CD4-positive, alpha-beta T cell (primary cell): ENCODE data around the gene UMPS. TPM values are rescaled to one million over a fixed set of nuclear protein-coding genes. Genes with fewer than 3 reads are reported as not detected.

Source experiments
- ATAC-seq: fragments of 200-7000 bp; cut with Tn5 transposase; one replicate; pipeline ENCODE4 v1.10.0; 2022; ENCODE audit warnings: mild to moderate bottlenecking; ENCODE audit not compliant: poor library complexity
- CTCF ChIA-PET: fragments of 350-600 bp; sonication (Branson Sonifier 250); formaldehyde crosslinking; loops from one replicate; lab custom pipeline; 2021; ENCODE audit warnings: antibody characterized with exemption, inconsistent platforms; lab: Charles Lee
- POLR2A ChIA-PET: fragments of 350-600 bp; sonication (Branson Sonifier 250); formaldehyde crosslinking; loops from one replicate; lab custom pipeline; 2021; ENCODE audit warnings: antibody characterized with exemption, inconsistent platforms; lab: Charles Lee
- DNase-seq, 14 experiments: peaks; one replicate each; pipeline ENCODE4 v3.0.0-alpha.2; 2013 to 2020; ENCODE audit warnings: mixed read lengths in 2 of 14
- H3K27ac ChIP-seq, 2 donors: one replicate each; pipeline versions ENCODE4 v1.5.1 to v1.7.0; 2013; ENCODE audit warnings: low read length in 2 of 2, low read depth in 1 of 2, mild to moderate bottlenecking in 1 of 2
- H3K27me3 ChIP-seq, 2 experiments: 1 replicate in 1 of 2; 2 replicates in 1 of 2; pipeline versions ENCODE4 v1.6.1 to v1.7.0; 2013; ENCODE audit warnings: low read length in 2 of 2, control low read depth in 1 of 2, mild to moderate bottlenecking in 1 of 2, moderate library complexity in 1 of 2; ENCODE audit not compliant: insufficient read depth in 2 of 2, control insufficient read depth in 1 of 2
- H3K36me3 ChIP-seq: one replicate; pipeline ENCODE4 v1.6.1; 2013; ENCODE audit warnings: low read length, control low read depth; ENCODE audit not compliant: insufficient read depth
- H3K4me1 ChIP-seq: one replicate; pipeline ENCODE4 v1.6.1; 2013; ENCODE audit warnings: low read length, control low read depth; ENCODE audit not compliant: insufficient read depth
- H3K4me3 ChIP-seq: one replicate; pipeline ENCODE4 v1.5.1; 2013; ENCODE audit warnings: mild to moderate bottlenecking, low read length, moderate library complexity
- H3K9me3 ChIP-seq, 2 experiments: 1 replicate in 1 of 2; 2 replicates in 1 of 2; pipeline versions ENCODE4 v1.6.1 to v1.7.0; 2013; ENCODE audit warnings: low read length in 2 of 2, mild to moderate bottlenecking in 2 of 2, control low read depth in 1 of 2, moderate library complexity in 1 of 2; ENCODE audit not compliant: control insufficient read depth in 1 of 2, insufficient read depth in 1 of 2
- H3K27ac Mint-ChIP-seq: one replicate; pipeline ENCODE4 v1.8.0; 2020; ENCODE audit warnings: mixed read lengths
- H3K27me3 Mint-ChIP-seq: one replicate; pipeline ENCODE4 v1.8.0; 2021; ENCODE audit warnings: mixed read lengths
- H3K36me3 Mint-ChIP-seq: one replicate; pipeline ENCODE4 v1.8.0; 2021; ENCODE audit warnings: low read depth, mixed read lengths
- H3K4me1 Mint-ChIP-seq: one replicate; pipeline ENCODE4 v1.8.0; 2021; ENCODE audit warnings: low read depth, mixed read lengths
- H3K4me3 Mint-ChIP-seq: one replicate; pipeline ENCODE4 v1.8.0; 2020; ENCODE audit warnings: mild to moderate bottlenecking, mixed read lengths
- H3K9me3 Mint-ChIP-seq: one replicate; pipeline ENCODE4 v1.8.0; 2020; ENCODE audit warnings: mixed read lengths
- intact Hi-C, 2 experiments: fragments of 100-400 bp; cut with DNase I in 1 of 2; cut with micrococcal nuclease in 1 of 2; formaldehyde crosslinking; loops; one replicate each; pipeline versions ENCODE4 v1.15.1 to v1.9.0; 2023 to 2025; cut with DNase I, micrococcal nuclease
- total RNA-seq, 174 experiments: library from RNA in 2 of 174; stranded (reverse) in 2 of 174; gene quantifications; one replicate each; pipeline ENCODE4 v1.2.3 and lab custom pipeline; 2021 to 2026
- TF ChIP-seq, protein P1 (sequence below): fragments of 200-600 bp; IDR thresholded peaks from one replicate; pipeline ENCODE4 v1.8.0; 2022; ENCODE audit warnings: antibody characterized with exemption, mild to moderate bottlenecking

UMPS gene
- total RNA-seq, 2 experiments from 2014 or later, result 19.5 to 19.7 TPM

DNA sequence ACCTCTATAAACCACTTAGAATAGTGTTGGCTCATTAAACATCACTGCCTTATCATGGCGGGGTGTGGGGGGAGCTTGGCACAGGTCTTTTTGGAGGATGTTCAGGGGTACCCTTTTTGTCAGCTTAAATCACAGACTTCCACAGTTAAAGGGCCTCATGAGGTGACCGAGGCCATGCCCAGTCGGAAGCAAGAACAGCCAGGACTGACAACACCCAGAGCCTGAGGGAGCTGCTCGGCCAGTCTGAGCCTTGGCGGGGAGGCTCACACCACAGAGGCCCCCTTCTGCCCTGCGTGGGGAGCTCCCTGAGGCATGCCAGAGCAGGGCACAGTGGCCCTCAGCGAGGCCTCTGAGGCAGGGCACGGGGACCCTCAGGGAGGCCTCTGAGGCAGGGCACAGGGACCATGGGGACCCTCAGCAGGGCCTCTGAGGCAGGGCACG is 49.5 kb downstream of the UMPS start:
- H3K4me1 ChIP-seq, result peaks cover 6% of the 10 kb centered on the region
- no peaks in the 10 kb centered on the region for H3K9me3 ChIP-seq
- no peaks in the 10 kb centered on the region for H3K36me3 Mint-ChIP-seq
- H3K4me3 Mint-ChIP-seq, result no peak overlapping the region
- no peaks in the 10 kb centered on the region for H3K9me3 Mint-ChIP-seq
- TF ChIP-seq, protein P1, sequence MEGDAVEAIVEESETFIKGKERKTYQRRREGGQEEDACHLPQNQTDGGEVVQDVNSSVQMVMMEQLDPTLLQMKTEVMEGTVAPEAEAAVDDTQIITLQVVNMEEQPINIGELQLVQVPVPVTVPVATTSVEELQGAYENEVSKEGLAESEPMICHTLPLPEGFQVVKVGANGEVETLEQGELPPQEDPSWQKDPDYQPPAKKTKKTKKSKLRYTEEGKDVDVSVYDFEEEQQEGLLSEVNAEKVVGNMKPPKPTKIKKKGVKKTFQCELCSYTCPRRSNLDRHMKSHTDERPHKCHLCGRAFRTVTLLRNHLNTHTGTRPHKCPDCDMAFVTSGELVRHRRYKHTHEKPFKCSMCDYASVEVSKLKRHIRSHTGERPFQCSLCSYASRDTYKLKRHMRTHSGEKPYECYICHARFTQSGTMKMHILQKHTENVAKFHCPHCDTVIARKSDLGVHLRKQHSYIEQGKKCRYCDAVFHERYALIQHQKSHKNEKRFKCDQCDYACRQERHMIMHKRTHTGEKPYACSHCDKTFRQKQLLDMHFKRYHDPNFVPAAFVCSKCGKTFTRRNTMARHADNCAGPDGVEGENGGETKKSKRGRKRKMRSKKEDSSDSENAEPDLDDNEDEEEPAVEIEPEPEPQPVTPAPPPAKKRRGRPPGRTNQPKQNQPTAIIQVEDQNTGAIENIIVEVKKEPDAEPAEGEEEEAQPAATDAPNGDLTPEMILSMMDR, result no peak
- DNase-seq (no peak), ATAC-seq (no peak)
- peaks cover 5% of the 10 kb centered on the region for H3K27me3 Mint-ChIP-seq
- H3K27me3 ChIP-seq, result no peaks in the 10 kb centered on the region
- ChIA-PET POLR2A (no interaction called here), CTCF (interaction anchor here (1.1 kb wide), 1 partner anchor 19 kb away, joined by 3 read pairs; no protein-coding TSS in a partner anchor)
- no peak overlapping the region for H3K27ac ChIP-seq
- peaks cover 12% of the 10 kb centered on the region for H3K4me1 Mint-ChIP-seq
- no peaks in the 10 kb centered on the region for H3K36me3 ChIP-seq
- intact Hi-C loops, result no loop called here
- no peak overlapping the region for H3K27ac Mint-ChIP-seq
- no peak overlapping the region for H3K4me3 ChIP-seq

DNA sequence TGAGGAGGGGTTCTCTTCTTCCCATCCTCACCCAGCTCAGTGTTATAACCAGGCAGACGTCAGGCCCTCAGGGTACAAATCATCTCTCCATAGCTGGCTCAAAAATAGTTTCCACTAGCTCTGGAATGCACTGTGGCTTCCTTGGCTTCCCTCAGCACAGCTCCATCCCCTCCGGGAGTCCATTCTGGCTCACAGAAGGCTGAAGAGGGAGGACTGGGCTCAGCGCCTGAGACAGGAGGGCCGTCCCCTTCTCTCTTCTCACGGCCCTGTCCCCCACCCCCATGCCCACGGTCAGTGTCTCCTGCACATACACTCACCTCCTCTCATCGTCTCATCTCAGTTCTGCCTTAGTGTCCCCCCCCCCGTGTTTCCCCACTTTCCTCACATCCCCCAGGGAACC is 50.1 kb downstream of the UMPS start:
- TF ChIP-seq, protein P1, result no peak
- peaks cover 6% of the 10 kb centered on the region for H3K4me1 ChIP-seq
- H3K9me3 ChIP-seq, result no peaks in the 10 kb centered on the region
- intact Hi-C loops, result no loop called here
- H3K27ac ChIP-seq, result no peak overlapping the region
- POLR2A ChIA-PET, result no interaction called here
- no peaks in the 10 kb centered on the region for H3K36me3 ChIP-seq
- DNase-seq (no peak), ATAC-seq (no peak)
- H3K27ac Mint-ChIP-seq, result no peak overlapping the region
- H3K36me3 Mint-ChIP-seq, result no peaks in the 10 kb centered on the region
- peaks cover 12% of the 10 kb centered on the region for H3K4me1 Mint-ChIP-seq
- no peak overlapping the region for H3K4me3 Mint-ChIP-seq
- no peaks in the 10 kb centered on the region for H3K9me3 Mint-ChIP-seq
- H3K27me3 ChIP-seq, result no peaks in the 10 kb centered on the region
- peaks cover 5% of the 10 kb centered on the region for H3K27me3 Mint-ChIP-seq
- CTCF ChIA-PET, result no interaction called here
- no peak overlapping the region for H3K4me3 ChIP-seq

DNA sequence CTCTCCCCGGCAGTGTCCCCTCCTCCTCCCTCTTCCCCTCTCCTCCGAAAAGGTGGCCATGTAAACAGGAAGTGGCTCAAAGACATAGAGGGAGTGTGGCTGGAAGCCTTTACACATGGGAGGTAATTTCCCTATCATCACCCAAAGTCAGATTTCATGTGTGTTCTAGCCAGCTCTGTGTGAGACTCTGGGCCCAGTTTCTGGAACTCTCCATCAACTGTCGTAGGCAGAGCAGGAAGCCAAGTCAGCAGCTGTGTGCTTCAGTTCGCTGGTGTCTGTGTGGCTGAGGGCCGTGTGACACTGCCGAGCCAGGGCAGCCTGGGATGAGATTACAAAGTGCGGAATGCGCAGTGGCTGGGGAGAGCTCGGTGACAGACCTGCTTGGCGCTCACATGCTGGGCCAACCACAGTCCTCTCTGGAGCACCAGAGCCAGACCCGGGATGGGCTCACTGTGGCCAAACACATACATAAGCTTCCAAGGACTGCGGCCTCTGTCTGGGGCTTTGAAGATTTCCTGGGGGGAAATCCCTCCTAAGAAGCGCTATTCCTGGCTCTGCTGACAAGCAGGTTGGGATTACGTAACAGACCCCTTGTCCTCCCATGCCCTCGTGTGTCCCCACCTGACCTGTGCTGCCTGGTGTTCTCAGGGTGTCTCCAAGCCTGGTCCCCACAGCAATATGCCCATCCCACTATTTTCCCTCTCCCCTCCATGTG is 50.7 kb downstream of the UMPS start:
- no peak overlapping the region for H3K4me3 ChIP-seq
- no peaks in the 10 kb centered on the region for H3K9me3 Mint-ChIP-seq
- ATAC-seq (no peak), DNase-seq (no peak)
- no peak overlapping the region for H3K27ac ChIP-seq
- ChIA-PET CTCF (no interaction called here), POLR2A (no interaction called here)
- intact Hi-C loops, result no loop called here
- H3K9me3 ChIP-seq, result no peaks in the 10 kb centered on the region
- H3K27me3 ChIP-seq, result no peaks in the 10 kb centered on the region
- H3K36me3 ChIP-seq, result no peaks in the 10 kb centered on the region
- peaks cover 5% of the 10 kb centered on the region for H3K27me3 Mint-ChIP-seq
- H3K4me1 ChIP-seq, result peaks cover 6% of the 10 kb centered on the region
- no peak overlapping the region for H3K27ac Mint-ChIP-seq
- peaks cover 12% of the 10 kb centered on the region for H3K4me1 Mint-ChIP-seq
- no peak overlapping the region for H3K4me3 Mint-ChIP-seq
- TF ChIP-seq, protein P1, result no peak
- no peaks in the 10 kb centered on the region for H3K36me3 Mint-ChIP-seq
